ENCODE results near the gene KIR3DL2.

The KIR3DL2 gene

DNA sequence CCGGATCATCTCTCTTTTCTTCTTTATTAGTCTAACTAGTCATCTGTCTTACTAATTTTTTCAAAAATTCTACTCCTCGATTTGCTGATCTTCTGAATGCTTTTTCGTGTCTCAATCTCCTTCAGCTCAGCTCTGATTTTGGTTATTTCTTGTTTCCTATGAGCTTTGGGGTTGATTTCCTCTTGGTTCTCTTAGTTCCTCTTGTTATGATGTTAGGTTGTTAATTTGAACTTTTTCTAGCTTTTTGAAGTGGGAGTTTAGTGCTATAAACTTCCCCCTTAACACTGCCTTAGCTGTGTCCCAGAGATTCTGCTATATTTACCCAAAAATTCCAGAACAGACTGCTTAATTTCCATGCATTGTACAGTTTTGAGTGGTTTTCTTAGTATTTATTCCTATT is 27.2 kb downstream of the KIR3DL2 start:
- peaks cover 7% of the 10 kb centered on the region; the same call in 1 of the 2 replicates for H3K27me3 ChIP-seq (ENCODE audit: insufficient read depth, low read depth)
- no peaks in the 10 kb centered on the region for H3K4me1 ChIP-seq (ENCODE audit: low read depth, poor library complexity, severe bottlenecking)
- no peak overlapping the region for H3K4me2 ChIP-seq

DNA sequence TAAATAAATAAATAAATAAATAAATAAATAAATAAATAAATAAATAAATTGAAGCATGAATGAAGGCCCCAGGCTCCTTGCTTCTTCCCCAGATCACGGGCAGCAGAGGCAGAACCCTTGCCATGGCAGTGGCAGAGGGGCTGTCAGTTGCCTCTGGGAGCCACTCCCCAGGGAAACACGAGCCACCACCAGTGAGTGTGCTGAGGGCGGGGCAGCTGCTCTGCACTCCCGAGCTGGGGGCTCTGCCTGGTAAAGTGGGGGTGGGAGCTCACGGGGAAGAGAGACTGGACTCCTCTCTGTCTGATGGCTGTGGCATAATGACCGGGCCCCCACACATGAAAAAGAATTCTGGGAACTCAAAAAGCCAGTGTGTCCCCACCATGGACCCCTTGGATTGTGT is 31.6 kb downstream of the KIR3DL2 start:
- Histone ChIP-seq H3K36me3 (ENCODE audit: insufficient read depth) (no peaks in the 10 kb centered on the region), H2AFZ (ENCODE audit: low read depth) (no peak overlapping the region), H3K4me2 (no peak overlapping the region), H3K4me1 (ENCODE audit: low read depth, poor library complexity, severe bottlenecking) (peaks cover 5% of the 10 kb centered on the region), H3K27ac (no peak overlapping the region), H3K79me2 (ENCODE audit: insufficient read depth, low read depth) (no peaks in the 10 kb centered on the region), H4K20me1 (ENCODE audit: insufficient read depth) (no peaks in the 10 kb centered on the region), H3K27me3 (ENCODE audit: insufficient read depth, low read depth) (peaks cover 6% of the 10 kb centered on the region; the same call in 1 of the 2 replicates), H3K4me3 (IDR thresholded peaks at IDR 0.05; ENCODE audit: insufficient read depth, low read depth, low read length) (no peak overlapping the region), H3K9ac (no peak overlapping the region)
- TF ChIP-seq, protein P1, sequence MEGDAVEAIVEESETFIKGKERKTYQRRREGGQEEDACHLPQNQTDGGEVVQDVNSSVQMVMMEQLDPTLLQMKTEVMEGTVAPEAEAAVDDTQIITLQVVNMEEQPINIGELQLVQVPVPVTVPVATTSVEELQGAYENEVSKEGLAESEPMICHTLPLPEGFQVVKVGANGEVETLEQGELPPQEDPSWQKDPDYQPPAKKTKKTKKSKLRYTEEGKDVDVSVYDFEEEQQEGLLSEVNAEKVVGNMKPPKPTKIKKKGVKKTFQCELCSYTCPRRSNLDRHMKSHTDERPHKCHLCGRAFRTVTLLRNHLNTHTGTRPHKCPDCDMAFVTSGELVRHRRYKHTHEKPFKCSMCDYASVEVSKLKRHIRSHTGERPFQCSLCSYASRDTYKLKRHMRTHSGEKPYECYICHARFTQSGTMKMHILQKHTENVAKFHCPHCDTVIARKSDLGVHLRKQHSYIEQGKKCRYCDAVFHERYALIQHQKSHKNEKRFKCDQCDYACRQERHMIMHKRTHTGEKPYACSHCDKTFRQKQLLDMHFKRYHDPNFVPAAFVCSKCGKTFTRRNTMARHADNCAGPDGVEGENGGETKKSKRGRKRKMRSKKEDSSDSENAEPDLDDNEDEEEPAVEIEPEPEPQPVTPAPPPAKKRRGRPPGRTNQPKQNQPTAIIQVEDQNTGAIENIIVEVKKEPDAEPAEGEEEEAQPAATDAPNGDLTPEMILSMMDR (conservative IDR thresholded peaks at IDR 0.05; ENCODE audit: low read depth, low read length) = no peak

More for the DNA sequence above, 27.2 kb downstream of the KIR3DL2 start:
- TF ChIP-seq, protein P1 (conservative IDR thresholded peaks at IDR 0.05; ENCODE audit: low read depth, low read length) = no peak
- no peak overlapping the region for H3K27ac ChIP-seq
- no peak overlapping the region for H2AFZ ChIP-seq (ENCODE audit: low read depth)
- H3K4me3 ChIP-seq (IDR thresholded peaks at IDR 0.05; ENCODE audit: insufficient read depth, low read depth, low read length) = no peak overlapping the region
- no peak overlapping the region for H3K9ac ChIP-seq
- H3K36me3 ChIP-seq (ENCODE audit: insufficient read depth) = no peaks in the 10 kb centered on the region
- no peaks in the 10 kb centered on the region for H3K79me2 ChIP-seq (ENCODE audit: insufficient read depth, low read depth)
- H4K20me1 ChIP-seq (ENCODE audit: insufficient read depth) = no peaks in the 10 kb centered on the region

DNA sequence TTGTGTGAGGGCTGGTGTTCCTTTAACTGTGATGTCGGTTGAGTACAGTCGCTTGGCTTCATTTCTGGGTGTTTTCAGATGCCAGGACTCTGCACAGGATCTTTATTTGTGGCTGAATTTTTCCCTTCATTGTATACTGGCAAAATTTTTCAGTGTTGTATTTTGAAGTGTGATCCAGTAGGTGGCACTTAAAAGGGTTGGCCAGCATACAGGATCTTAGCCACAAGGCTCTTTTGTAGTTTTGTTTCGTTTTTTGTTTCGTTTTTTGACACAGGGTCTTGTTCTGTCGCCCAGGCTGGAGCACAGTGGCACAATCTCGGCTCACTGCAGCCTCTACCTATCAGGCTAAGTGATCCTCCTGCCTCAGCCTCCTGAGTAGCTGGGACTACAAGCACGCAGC is 32.5 kb downstream of the KIR3DL2 start:
- no peak overlapping the region for H3K9ac ChIP-seq
- H3K4me1 ChIP-seq (ENCODE audit: low read depth, poor library complexity, severe bottlenecking) = peaks cover 5% of the 10 kb centered on the region
- H3K4me2 ChIP-seq = peak overlapping the region; percentile 21; the same call in 1 of the 2 replicates
- no peaks in the 10 kb centered on the region for H4K20me1 ChIP-seq (ENCODE audit: insufficient read depth)
- H3K27ac ChIP-seq = no peak overlapping the region
- TF ChIP-seq, protein P1 (conservative IDR thresholded peaks at IDR 0.05; ENCODE audit: low read depth, low read length) = peak; percentile 34; the same call in 1 of the 2 replicates
- H3K27me3 ChIP-seq (ENCODE audit: insufficient read depth, low read depth) = no peaks in the 10 kb centered on the region; the same call in 1 of the 2 replicates
- no peaks in the 10 kb centered on the region for H3K36me3 ChIP-seq (ENCODE audit: insufficient read depth)
- H3K79me2 ChIP-seq (ENCODE audit: insufficient read depth, low read depth) = no peaks in the 10 kb centered on the region
- H3K4me3 ChIP-seq (IDR thresholded peaks at IDR 0.05; ENCODE audit: insufficient read depth, low read depth, low read length) = no peak overlapping the region
- H2AFZ ChIP-seq (ENCODE audit: low read depth) = peak overlapping the region; percentile 47; the same call in 1 of the 2 replicates

DNA sequence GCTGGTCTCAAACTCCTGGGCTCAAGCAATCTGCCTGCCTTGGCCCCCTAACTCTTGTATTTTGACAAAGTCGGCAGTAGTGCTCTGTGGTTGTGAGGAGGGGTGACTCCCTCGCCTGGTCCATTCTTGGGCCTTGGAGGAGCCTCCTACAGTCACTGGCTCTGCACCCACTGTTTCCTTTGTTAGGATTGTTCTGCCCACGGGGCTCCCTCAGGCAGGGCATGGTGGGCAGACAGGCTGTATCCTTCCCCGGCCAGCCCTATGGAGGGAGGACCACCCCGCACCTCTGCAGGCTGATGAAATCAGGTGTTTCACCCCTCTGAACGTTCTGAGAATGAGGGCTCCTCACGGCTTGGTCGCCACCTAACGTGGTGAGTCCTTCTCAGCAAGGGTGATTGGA is 33.0 kb downstream of the KIR3DL2 start:
- H3K9ac ChIP-seq = no peak overlapping the region
- no peaks in the 10 kb centered on the region; the same call in 1 of the 2 replicates for H3K27me3 ChIP-seq (ENCODE audit: insufficient read depth, low read depth)
- H2AFZ ChIP-seq (ENCODE audit: low read depth) = peak overlapping the region; percentile 47; the same call in 1 of the 2 replicates

More for the DNA sequence above, 33.0 kb downstream of the KIR3DL2 start:
- no peak overlapping the region for H3K27ac ChIP-seq
- no peaks in the 10 kb centered on the region for H3K36me3 ChIP-seq (ENCODE audit: insufficient read depth)
- no peaks in the 10 kb centered on the region for H3K79me2 ChIP-seq (ENCODE audit: insufficient read depth, low read depth)
- peak overlapping the region; percentile 21; the same call in 1 of the 2 replicates for H3K4me2 ChIP-seq
- TF ChIP-seq, protein P1 (conservative IDR thresholded peaks at IDR 0.05; ENCODE audit: low read depth, low read length) = no peak
- H3K4me1 ChIP-seq (ENCODE audit: low read depth, poor library complexity, severe bottlenecking) = peaks cover 5% of the 10 kb centered on the region
- H4K20me1 ChIP-seq (ENCODE audit: insufficient read depth) = no peaks in the 10 kb centered on the region
- no peak overlapping the region for H3K4me3 ChIP-seq (IDR thresholded peaks at IDR 0.05; ENCODE audit: insufficient read depth, low read depth, low read length)

All from KMS-11 (cell line).